ENCODE data around the gene GPN2. TPM values are rescaled to one million over a fixed set of nuclear protein-coding genes. Genes with fewer than 3 reads are reported as not detected.

The GPN2 gene
- total and polyA plus RNA-seq, 3 donors from 2014 or later = 19.8 to 22.2 (median 22.2) TPM

DNA sequence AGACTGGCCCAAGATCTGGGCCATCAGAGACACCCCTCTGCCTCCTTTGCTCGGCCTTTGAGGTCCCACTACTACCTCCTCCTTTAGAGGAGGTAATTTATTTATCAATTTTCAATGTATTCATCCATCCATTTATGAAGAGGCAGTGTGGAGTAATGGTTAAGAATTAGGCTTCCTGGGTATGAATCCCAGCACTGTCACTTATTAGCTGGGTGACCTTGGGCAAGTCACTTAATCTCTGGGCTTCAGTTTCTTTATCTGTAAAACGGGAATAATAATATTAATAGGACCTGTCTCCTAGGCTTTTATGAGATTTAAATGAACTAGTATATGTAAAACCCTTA lies 22.0 kb upstream of the GPN2 start:
- H3K27ac ChIP-seq = no peak overlapping the region
- H3K4me3 ChIP-seq = no peak overlapping the region
- 31 to 52% methylated on average over 2 of the region's 2 CpGs for WGBS, 2 donors
- H3K9me3 ChIP-seq = no peaks in the 10 kb centered on the region
- no peaks in the 10 kb centered on the region for H3K27me3 ChIP-seq
- intact Hi-C loops (cut with DNase I; ENCODE audit: low total_unique reads) = no loop called here
- no peak for DNase-seq
- no peak for TF ChIP-seq POLR2A (IDR thresholded peaks at IDR 0.05)
- TF ChIP-seq, protein P1, sequence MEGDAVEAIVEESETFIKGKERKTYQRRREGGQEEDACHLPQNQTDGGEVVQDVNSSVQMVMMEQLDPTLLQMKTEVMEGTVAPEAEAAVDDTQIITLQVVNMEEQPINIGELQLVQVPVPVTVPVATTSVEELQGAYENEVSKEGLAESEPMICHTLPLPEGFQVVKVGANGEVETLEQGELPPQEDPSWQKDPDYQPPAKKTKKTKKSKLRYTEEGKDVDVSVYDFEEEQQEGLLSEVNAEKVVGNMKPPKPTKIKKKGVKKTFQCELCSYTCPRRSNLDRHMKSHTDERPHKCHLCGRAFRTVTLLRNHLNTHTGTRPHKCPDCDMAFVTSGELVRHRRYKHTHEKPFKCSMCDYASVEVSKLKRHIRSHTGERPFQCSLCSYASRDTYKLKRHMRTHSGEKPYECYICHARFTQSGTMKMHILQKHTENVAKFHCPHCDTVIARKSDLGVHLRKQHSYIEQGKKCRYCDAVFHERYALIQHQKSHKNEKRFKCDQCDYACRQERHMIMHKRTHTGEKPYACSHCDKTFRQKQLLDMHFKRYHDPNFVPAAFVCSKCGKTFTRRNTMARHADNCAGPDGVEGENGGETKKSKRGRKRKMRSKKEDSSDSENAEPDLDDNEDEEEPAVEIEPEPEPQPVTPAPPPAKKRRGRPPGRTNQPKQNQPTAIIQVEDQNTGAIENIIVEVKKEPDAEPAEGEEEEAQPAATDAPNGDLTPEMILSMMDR (IDR thresholded peaks at IDR 0.05) = no peak
- H3K36me3 ChIP-seq (ENCODE audit: low read depth, missing control alignments) = no peaks in the 10 kb centered on the region
- no peaks in the 10 kb centered on the region for H3K4me1 ChIP-seq

DNA sequence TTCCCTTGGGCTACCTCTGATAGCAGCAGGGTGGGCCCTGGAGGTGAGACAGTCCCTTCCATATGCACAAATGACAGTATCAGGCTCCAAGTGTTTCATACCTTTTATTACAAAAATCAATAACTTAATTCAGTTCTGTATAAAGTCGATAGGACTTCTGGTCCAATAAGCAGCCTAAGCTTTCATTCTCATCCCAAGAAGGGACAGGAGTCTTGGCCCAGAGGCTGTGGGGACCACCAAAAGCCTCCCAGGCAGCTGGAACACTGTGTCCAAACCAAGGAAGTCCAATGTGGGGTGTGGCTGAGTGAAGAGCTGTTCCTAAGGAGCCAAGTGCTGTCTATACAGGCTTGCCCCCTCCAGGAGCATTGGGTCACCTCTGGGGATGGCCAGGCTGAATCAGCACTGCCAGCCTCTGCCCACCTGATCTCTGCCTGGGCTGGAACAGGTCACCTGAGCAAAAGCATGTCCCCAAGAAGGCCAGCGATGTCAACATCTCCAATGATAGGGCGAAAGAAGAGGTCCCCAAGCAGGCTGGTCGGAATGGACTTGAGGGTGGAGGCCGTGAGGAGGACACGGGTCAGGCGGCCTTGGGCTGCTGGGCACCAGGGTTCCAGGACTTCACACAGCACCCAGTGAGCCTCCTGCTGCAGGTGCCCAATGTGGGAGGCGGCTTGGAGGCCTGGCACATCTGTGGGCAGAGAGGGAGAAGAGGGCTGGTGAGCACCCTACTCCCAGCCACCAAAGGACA lies 21.5 kb upstream of the GPN2 start:
- TF ChIP-seq POLR2A (IDR thresholded peaks at IDR 0.05) = no peak
- TF ChIP-seq, protein P1 (IDR thresholded peaks at IDR 0.05) = no peak
- H3K4me3 ChIP-seq = no peak overlapping the region
- H3K27me3 ChIP-seq = no peaks in the 10 kb centered on the region
- H3K27ac ChIP-seq = no peak overlapping the region
- no peaks in the 10 kb centered on the region for H3K4me1 ChIP-seq
- no peak for DNase-seq
- no peaks in the 10 kb centered on the region for H3K9me3 ChIP-seq
- 84 to 88% methylated on average over 4 to 8 of the region's 8 CpGs for WGBS, 2 donors
- intact Hi-C loops (cut with DNase I; ENCODE audit: low total_unique reads) = no loop called here
- H3K36me3 ChIP-seq (ENCODE audit: low read depth, missing control alignments) = no peaks in the 10 kb centered on the region

DNA sequence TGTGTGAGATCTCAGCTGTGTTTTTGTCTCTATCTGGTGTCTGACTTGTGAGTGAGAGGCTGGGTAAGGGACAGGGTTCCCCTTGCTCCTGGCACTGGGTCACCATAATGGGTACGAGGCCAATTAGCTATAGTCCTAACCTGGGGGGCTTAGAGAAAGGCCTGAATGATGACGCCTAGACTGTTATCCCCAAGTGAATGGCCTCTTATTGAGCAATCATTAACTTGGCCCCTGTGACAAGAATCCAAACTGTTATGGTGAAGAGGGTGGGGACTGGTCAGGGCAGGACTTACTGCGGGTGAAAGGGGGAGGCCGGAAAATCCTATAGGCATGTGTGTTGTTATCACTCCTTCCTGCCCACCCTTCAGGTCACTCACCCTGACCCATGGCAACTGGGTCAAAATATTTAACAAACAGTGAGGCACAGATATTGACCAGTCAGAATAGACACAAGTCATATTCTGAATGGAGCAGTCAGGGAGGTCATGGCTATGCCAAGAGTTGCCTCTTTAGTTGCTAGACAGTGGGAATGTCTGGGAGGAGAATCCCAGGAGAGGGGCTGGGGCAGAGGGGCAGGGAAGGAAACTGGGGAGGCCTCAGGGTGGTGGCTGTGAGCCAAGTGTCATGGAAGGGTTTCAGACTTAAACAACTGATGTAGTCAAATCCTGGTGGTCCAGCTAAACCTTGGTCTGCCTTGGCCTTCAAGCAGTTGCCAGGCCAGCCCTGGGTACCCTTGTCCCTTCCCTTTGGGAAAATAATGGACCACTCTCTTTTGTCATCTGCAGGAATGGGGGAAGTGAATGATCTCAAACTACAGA lies 20.5 kb upstream of the GPN2 start:
- TF ChIP-seq, protein P1 (IDR thresholded peaks at IDR 0.05) = no peak
- TF ChIP-seq POLR2A (IDR thresholded peaks at IDR 0.05) = no peak
- no peaks in the 10 kb centered on the region for H3K9me3 ChIP-seq
- H3K4me1 ChIP-seq = no peaks in the 10 kb centered on the region
- no peak overlapping the region for H3K27ac ChIP-seq
- DNase-seq = no peak
- H3K4me3 ChIP-seq = no peak overlapping the region
- no peaks in the 10 kb centered on the region for H3K36me3 ChIP-seq (ENCODE audit: low read depth, missing control alignments)
- H3K27me3 ChIP-seq = no peaks in the 10 kb centered on the region
- intact Hi-C loops (cut with DNase I; ENCODE audit: low total_unique reads) = no loop called here
- WGBS, 2 donors = 90 to 94% methylated on average over 4 of the region's 4 CpGs

DNA sequence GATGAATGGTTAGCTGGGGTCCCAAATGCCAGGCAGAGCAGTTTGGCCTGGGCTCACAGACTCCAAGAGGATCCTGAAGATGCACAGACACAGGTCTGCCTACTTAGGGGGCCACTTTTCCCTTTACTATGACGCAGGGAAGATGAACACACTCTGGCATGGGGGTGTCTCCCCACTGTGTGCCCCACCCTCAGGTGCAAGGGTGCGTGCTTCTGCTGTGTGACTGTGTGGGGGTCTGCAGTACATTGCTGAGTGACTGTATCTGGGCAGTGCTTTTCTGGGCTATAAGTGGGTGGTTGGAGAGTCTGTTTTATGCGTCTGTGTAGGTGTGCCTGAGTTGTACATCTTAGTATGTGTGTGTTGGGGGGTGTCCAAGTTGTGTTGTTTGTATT lies 19.9 kb upstream of the GPN2 start:
- Histone ChIP-seq H3K27ac (no peak overlapping the region), H3K36me3 (ENCODE audit: low read depth, missing control alignments) (no peaks in the 10 kb centered on the region), H3K9me3 (no peaks in the 10 kb centered on the region), H3K4me1 (no peaks in the 10 kb centered on the region), H3K4me3 (no peak overlapping the region), H3K27me3 (no peaks in the 10 kb centered on the region)
- 88 to 94% methylated on average over 3 of the region's 3 CpGs for WGBS, 2 donors
- intact Hi-C loops (cut with DNase I; ENCODE audit: low total_unique reads) = no loop called here
- no peak for TF ChIP-seq POLR2A (IDR thresholded peaks at IDR 0.05)
- TF ChIP-seq, protein P1 (IDR thresholded peaks at IDR 0.05) = no peak
- DNase-seq = no peak
